Kidney capillary endothelial cell (primary cell): ENCODE measurements around the gene RBM38.
A peak's percentile ranks its signal among the peaks of the same experiment; 100 is the strongest.

ENCODE experiments used
- DNase-seq: peaks from one replicate; pipeline ENCODE4 v3.0.0-alpha.2; 2018; ENCODE audit warnings: low spot score

RBM38 gene

DNA sequence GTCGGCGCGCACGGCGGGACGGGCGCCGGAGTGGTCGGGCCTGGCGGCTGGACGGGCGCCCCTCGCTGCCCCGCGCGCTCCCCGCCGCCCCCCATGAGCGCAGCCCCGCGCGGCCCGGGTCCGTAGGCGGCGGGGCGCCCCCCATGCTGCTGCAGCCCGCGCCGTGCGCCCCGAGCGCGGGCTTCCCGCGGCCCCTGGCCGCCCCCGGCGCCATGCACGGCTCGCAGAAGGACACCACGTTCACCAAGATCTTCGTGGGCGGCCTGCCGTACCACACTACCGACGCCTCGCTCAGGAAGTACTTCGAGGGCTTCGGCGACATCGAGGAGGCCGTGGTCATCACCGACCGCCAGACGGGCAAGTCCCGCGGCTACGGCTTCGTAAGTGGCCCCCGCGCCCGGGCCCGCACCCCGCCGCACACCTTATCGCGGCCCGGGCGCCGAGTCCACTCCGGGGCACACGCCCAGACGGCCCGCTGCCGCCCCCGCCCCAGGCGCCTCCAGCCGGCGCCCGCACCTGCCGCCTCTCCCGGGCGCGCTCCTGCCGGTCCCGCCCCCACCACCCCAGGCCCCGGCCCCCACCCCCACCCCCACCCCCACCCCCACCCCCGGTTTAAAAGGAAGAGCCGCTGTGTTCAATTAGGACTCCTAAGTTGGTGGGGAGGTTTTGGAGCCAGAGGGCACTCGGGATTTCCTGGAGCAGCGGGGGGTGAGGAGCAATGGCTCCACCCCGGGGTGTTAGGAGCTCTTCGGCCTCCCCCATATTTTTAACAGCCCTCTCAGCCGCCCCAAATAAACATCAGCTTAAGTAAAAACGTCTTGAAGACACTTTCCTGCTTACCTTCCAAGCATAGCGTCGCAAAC lies 474 bp downstream of the RBM38 start:
- no peak for DNase-seq

- no peak for DNase-seq
These were observed 1.5 kb downstream of the RBM38 start for GRCh38 chr20:57392512-57393271.

DNA sequence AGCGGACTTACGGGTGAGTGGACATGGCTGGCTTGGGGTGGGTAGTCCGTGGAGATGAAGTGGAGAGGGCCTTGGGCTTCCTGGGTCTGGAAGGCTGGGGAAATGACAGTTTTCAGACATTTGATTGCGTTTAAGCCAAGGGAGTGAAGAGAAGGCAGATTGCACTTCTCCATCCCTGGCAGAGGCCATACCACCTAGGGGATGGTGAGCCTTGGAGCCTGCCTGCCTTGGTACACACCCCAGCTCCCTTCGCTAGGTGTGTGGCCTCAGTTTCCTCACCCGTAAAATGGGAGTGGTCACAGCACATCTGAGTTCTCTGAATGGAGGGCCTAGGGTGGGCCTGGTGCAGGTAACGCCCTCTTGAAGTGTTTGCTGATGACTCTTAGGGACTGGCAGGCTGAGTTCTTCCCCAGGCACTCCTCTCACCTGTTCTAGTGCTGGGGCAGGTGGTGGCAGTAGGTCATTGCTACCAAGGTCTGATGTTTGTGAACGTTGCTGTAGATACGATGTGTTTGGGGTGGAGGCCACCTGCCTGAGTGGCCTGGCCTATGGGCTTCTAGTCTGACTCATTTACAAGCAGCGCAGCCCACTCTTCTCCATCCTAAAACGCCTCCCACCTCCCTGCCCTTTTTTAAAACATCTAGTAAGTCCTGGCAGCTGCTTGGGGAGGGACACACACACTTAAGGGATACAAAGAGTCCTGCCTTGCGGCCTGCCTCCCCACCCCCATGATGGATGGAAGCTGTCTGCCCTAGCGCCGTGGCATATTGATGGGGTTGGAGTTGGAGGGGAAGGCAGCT lies 2.3 kb downstream of the RBM38 start:
- DNase-seq: no peak

GRCh38 chr20:57394121-57395082 lies 3.2 kb downstream of the RBM38 start:
- DNase-seq: no peak

DNA sequence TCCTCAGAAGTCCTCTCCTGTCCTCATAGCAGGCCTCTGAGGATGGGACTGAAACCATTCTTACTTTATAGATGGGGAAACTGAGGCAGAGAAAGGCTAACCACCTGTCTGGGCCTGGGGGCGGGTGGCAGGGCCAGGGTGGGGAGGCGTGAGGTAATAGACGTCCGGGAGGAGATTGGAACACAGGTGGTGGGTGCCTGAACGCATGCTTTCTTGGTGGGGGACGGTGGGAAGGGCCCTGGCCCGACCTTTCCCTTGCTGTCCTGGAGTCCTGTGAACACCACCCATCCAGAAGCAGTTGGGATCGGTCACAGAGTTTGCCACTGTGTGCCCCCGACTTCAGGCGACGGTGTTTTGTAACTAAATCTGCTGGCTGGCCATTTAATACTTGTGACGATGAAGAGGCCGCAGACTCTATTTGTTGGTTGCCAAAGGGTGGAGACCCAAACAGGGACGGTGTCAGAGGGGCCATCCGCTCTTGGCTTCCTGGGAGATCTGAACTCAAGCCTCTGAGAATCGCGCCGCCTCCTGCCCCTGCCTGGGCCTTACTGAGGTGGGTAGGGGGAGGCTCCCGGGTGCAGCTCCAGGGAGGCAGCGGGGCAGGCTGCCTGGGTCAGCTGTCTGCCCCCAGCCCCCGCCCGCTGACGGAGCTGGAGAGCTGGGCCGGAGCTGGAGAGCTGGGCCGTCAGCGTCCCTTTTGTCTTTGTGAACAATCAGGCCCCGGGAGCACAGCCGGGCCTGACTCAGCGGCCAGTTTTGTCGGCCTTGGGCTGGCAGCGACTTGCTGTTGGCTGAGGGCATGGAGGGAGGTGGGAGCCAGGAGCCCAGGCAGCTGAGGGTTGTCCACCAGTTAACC lies 4.1 kb downstream of the RBM38 start:
- DNase-seq: peak; percentile 82

DNA sequence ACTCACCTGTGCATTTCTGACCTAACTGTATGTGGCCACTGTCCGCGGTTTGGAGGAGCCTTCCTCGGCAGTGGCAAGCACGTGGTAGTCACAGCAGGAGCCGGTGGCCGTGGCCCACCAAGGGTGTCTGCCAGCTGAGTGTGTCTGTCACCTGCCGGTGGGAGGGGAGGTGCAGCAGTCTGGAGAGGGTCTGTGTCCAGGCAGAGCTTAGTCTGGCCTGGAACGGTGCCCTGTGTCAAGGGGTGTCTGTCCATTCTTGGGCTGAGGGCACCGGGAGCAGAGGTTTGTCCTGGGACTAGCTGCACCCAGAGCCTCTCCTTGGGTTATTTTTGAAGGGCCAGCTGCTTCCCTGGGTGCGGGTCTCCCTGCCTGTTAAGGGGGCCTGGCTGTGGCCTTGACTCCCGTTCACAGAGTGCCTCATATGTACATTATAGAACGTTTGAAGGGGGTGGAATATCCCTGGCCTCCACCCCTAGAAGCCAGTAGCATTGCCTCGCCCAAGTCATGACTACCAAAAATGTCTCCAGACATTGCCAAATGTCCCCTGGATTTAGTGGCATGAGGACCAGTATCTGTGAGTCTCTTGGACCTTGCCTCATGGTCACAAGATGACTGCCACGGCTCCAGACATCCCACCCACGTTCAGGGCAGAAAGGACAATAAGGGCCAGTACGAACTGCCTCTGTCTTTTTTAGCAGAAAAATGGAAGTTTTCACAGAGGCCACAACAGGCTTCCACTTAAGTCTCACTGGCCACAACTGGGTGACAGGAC lies 5.2 kb downstream of the RBM38 start:
- DNase-seq: no peak

GRCh38 chr20:57396984-57397692 lies 5.9 kb downstream of the RBM38 start:
- no peak for DNase-seq

GRCh38 chr20:57397693-57398108 lies 6.5 kb downstream of the RBM38 start:
- no peak for DNase-seq

GRCh38 chr20:57398231-57398821 lies 7.1 kb downstream of the RBM38 start:
- DNase-seq: no peak

DNA sequence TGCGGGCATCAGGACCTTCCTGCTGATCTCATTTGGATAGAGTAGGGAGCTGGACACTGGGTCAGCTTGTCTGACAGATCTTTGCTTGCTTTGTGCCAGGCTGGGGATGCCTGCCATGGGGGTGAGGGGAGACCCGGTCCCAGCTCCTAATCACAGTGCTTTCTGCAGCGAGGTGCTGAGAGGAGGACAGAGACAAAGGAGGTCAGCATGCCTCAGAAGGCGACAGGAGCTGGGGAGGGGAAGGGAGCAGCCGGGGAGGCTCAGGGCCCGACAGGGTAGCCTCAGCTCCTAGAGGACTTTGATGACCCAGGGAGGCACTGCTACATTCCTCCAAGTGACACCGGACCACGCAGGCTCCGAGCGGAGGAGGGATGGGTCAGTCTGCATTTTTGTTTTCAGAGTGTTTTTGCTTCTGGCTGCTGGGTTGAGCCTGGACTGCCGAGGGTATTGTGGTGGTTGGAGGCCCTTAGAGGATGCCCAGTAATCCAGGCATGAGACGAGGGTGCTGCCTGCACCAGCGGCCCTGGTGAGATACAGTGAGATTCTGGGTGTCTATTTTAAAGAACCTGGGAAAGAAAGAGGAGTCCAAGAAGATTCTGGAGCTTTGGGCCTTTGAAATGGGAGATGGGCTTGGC lies 7.8 kb downstream of the RBM38 start:
- DNase-seq: no peak

DNA sequence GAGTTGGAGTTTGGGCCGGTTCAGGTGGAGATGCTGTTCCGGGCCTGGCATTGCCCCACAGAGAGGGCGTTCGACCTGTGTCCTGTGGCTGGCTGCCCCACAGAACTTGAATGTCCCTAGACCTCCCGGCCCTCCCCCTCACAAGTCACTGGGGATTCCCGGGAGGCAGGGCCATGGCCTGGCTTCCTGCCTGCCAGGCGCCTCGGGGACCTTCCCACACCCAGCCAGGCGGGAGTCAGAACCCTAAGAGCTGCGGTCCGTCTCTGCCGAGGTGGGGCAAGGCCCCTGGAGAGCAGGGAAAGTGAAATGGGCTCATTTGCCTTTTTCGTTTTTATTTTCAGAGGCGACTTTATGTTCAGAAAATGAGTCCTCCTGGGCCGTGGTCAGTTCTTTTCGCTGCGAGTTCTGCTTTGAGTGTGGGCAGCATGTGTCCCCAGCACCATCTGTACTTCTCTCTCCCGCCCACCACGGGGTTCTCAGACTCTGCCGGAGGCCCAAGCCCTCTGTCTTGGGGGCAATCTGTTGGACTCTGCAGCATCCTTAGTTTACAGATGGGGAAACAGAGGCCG lies 8.5 kb downstream of the RBM38 start:
- DNase-seq: no peak

- DNase-seq: no peak
These were observed 9.1 kb downstream of the RBM38 start for GRCh38 chr20:57400231-57400701.

DNA sequence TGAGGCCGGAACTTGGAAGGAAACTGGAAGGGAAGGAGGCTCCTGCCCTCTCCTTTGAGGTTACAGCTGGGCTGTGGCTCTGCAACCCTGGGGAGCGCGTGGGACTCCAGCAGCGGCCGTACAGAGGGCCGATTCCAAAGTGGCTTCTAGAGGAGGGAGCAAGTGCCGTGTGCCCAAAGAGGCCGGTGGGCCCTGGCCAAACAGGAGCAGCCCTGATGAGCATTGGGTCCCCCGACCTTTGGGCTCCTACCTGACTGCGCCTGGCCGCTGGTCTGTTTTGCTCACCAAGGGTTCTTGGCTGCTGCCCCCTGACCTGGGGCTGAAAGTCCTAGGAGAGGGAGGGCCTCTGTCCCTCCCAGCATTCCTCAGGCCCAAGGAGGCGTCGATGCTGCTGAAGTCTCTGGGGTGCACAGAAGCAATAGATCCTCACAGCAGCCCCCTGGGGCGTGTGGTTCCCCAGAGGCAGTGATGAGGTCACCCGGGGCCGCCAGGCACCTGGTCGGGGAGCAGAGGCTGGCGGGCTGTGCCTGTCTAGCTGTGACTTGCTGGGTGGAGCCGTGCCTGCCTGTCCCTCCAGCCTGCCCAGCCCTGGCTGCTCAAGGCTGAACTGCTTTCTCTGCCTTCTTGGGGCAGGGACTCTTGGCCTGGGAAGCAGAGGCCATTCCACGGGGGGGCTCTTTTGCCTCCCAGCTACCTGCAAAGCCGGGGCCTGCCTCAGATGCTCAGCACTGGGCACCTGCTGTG lies 9.8 kb downstream of the RBM38 start:
- DNase-seq: no peak

- DNase-seq: no peak
These were observed 10.3 kb downstream of the RBM38 start for GRCh38 chr20:57401565-57401918.

DNA sequence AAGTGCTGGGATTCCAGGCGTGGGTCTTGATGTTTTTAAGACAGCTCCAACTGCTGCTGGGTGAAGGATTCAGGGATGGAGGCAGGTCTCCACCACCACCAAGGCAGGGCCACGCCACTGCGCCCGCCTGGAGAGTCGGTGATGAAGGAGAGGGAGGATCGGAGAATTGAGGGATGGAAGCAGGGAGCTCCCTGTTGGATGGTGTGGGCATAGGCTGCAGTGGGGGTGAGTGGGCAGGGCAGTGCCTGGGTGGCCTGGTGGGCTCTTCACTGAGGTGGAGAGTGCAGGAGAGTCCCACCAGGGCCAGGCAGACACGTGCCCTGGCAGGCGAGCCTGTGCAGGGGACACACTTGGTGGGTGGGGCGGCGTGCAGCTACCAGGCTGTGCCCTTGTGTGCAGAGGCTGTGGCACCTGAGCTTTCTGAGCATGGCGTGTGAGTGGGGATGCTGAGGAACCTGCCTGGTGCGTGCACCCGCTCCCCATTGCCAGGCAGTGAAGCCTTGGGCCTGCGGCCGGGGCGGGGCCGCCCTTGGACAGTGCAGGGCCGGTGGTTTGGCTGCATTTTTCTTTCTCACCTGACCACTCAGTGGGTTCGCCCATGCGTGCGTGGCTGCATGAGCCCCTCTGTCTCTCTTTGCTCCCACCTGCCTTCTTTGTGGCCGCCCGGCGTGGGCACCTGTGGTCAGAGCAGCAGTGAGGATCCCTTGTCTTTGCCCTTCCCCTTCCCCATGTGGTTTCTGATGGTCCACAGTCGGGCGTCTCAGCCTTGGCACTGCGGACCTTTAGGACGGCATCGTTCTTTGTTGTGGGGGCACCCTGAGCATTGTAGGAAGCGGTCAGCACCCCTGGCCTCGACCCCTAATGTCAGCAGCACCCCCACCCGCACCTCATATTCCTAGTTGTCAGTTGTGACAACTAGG lies 11.3 kb downstream of the RBM38 start:
- no peak for DNase-seq

- DNase-seq: no peak
These were observed 12.0 kb downstream of the RBM38 start for GRCh38 chr20:57403216-57403615.
